ENCODE results near the gene FAM170B.

GRCh38 chr10:49174926-49175500 lies 41.2 kb upstream of the FAM170B start:
- TF ChIP-seq EZH2phosphoT487 (IDR thresholded peaks at IDR 0.05; ENCODE audit: insufficient read depth, low read depth) = no peak
- TF ChIP-seq EZH2 (IDR thresholded peaks at IDR 0.05; ENCODE audit: insufficient read depth, poor library complexity, severe bottlenecking) = no peak
